Measurements from ENCODE around the gene ITGB7. TPM values are rescaled to one million over a fixed set of nuclear protein-coding genes. Genes with fewer than 3 reads are reported as not detected.
A peak's percentile ranks its signal among the peaks of the same experiment; 100 is the strongest.

Gene ITGB7
- total RNA-seq, 1 experiment from 2014 or later = 1.9 TPM

- CTCF ChIA-PET = interaction anchor here (0.5 to 1.9 kb wide), 7 partner anchors 27 to 131 kb away, joined by 4 to 13 read pairs (median 5); partner anchors contain the start of gene ESPL1
- H3K4me3 ChIP-seq (ENCODE audit: low read length) = no peak overlapping the region
- H3K27me3 ChIP-seq (ENCODE audit: low read length) = no peaks in the 10 kb centered on the region
- intact Hi-C loops (cut with micrococcal nuclease) = no loop called here
- peaks cover 37% of the 10 kb centered on the region for H3K36me3 ChIP-seq (ENCODE audit: low read depth, low read length)
- no peak overlapping the region for H3K4me2 ChIP-seq (ENCODE audit: low read length)
- no peak overlapping the region for H3K9ac ChIP-seq (ENCODE audit: low read length)
- no peak overlapping the region for H3K27ac ChIP-seq (ENCODE audit: low read length)
- ATAC-seq (no peak), DNase-seq (no peak)
- no peaks in the 10 kb centered on the region for H4K20me1 ChIP-seq (ENCODE audit: low read length)
- no peaks in the 10 kb centered on the region for H3K9me2 ChIP-seq (replicated peaks; ENCODE audit: low read length)
- POLR2A ChIA-PET (ENCODE audit: unreplicated experiment) = no interaction called here
- no peak overlapping the region for H2AFZ ChIP-seq (ENCODE audit: low read length)
- H3K79me2 ChIP-seq (ENCODE audit: low read length) = peaks cover 38% of the 10 kb centered on the region
- no peaks in the 10 kb centered on the region for H3K9me3 ChIP-seq (ENCODE audit: low read length)
- no peaks in the 10 kb centered on the region for H3F3A ChIP-seq (ENCODE audit: low read length, unreplicated experiment)
- no peak for TF ChIP-seq EZH2phosphoT487 (IDR thresholded peaks at IDR 0.05; ENCODE audit: borderline replicate concordance, low read length)
- TF ChIP-seq EZH2 (IDR thresholded peaks at IDR 0.05; ENCODE audit: low read length, unreplicated experiment) = no peak
- BruUV-seq (replicated peaks) = no TSS peak
- H3K4me1 ChIP-seq (ENCODE audit: insufficient read depth, low read length) = peaks cover 31% of the 10 kb centered on the region
Observed at GRCh38 chr12:53214221-53214620, 7.2 kb upstream of the ITGB7 start.

DNA sequence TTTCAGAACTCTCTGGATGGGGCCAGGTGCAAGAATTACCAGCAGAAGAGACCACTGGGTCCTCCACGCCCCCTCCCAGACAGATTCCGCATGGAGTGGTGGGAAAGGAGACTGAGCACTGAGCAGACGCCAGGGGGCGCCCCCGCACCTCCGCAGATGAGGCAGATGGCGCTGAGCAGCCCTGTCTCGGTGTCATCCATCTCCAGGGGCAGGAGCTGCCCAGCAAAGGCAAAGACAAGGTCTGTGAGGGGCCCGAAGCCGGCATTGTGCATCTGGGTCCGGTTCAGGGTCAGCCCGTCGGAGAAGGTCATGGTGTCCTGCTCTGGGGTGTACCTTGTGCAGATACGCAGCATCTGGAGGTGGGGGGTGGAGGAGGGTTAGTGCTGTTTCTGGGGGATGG is 6.3 kb upstream of the ITGB7 start:
- TF ChIP-seq EZH2phosphoT487 (IDR thresholded peaks at IDR 0.05; ENCODE audit: borderline replicate concordance, low read length) = no peak
- TF ChIP-seq, protein P1, sequence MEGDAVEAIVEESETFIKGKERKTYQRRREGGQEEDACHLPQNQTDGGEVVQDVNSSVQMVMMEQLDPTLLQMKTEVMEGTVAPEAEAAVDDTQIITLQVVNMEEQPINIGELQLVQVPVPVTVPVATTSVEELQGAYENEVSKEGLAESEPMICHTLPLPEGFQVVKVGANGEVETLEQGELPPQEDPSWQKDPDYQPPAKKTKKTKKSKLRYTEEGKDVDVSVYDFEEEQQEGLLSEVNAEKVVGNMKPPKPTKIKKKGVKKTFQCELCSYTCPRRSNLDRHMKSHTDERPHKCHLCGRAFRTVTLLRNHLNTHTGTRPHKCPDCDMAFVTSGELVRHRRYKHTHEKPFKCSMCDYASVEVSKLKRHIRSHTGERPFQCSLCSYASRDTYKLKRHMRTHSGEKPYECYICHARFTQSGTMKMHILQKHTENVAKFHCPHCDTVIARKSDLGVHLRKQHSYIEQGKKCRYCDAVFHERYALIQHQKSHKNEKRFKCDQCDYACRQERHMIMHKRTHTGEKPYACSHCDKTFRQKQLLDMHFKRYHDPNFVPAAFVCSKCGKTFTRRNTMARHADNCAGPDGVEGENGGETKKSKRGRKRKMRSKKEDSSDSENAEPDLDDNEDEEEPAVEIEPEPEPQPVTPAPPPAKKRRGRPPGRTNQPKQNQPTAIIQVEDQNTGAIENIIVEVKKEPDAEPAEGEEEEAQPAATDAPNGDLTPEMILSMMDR (conservative IDR thresholded peaks at IDR 0.05; ENCODE audit: low read depth, low read length) = peak; percentile 95
- BruUV-seq (replicated peaks) = no TSS peak
- Histone ChIP-seq H3K27me3 (ENCODE audit: low read length) (no peaks in the 10 kb centered on the region), H3K4me2 (ENCODE audit: low read length) (no peak overlapping the region), H3K9ac (ENCODE audit: low read length) (no peak overlapping the region), H3K9me2 (replicated peaks; ENCODE audit: low read length) (no peaks in the 10 kb centered on the region), H3F3A (ENCODE audit: low read length, unreplicated experiment) (no peaks in the 10 kb centered on the region), H3K79me2 (ENCODE audit: low read length) (peaks cover 29% of the 10 kb centered on the region), H3K9me3 (ENCODE audit: low read length) (no peaks in the 10 kb centered on the region), H2AFZ (ENCODE audit: low read length) (no peak overlapping the region), H3K4me3 (ENCODE audit: low read length) (no peak overlapping the region), H3K27ac (ENCODE audit: low read length) (no peak overlapping the region), H4K20me1 (ENCODE audit: low read length) (no peaks in the 10 kb centered on the region), H3K4me1 (ENCODE audit: insufficient read depth, low read length) (peaks cover 24% of the 10 kb centered on the region), H3K36me3 (ENCODE audit: low read depth, low read length) (peaks cover 37% of the 10 kb centered on the region)
- intact Hi-C loops (cut with micrococcal nuclease) = loop anchor here (1.0 to 2.0 kb wide), 3 partner anchors 37 to 74 kb away; partner anchors contain the start of gene ESPL1
- ChIA-PET POLR2A (ENCODE audit: unreplicated experiment) (no interaction called here), CTCF (interaction anchor here (0.5 to 1.9 kb wide), 8 partner anchors 28 to 132 kb away, joined by 3 to 13 read pairs (median 5); partner anchors contain the start of genes AAAS and ESPL1)
- DNase-seq = peak; percentile 76
- ATAC-seq = peak; percentile 84

- Histone ChIP-seq H3F3A (ENCODE audit: low read length, unreplicated experiment) (no peaks in the 10 kb centered on the region), H2AFZ (ENCODE audit: low read length) (no peak overlapping the region), H3K4me3 (ENCODE audit: low read length) (no peak overlapping the region), H4K20me1 (ENCODE audit: low read length) (no peaks in the 10 kb centered on the region), H3K79me2 (ENCODE audit: low read length) (peaks cover 25% of the 10 kb centered on the region), H3K4me2 (ENCODE audit: low read length) (no peak overlapping the region), H3K9ac (ENCODE audit: low read length) (no peak overlapping the region), H3K4me1 (ENCODE audit: insufficient read depth, low read length) (peaks cover 20% of the 10 kb centered on the region), H3K9me3 (ENCODE audit: low read length) (no peaks in the 10 kb centered on the region), H3K27ac (ENCODE audit: low read length) (no peak overlapping the region), H3K27me3 (ENCODE audit: low read length) (no peaks in the 10 kb centered on the region), H3K9me2 (replicated peaks; ENCODE audit: low read length) (no peaks in the 10 kb centered on the region), H3K36me3 (ENCODE audit: low read depth, low read length) (peaks cover 37% of the 10 kb centered on the region)
- ChIA-PET CTCF (interaction anchor here (1.9 kb wide), 1 partner anchor 132 kb away, joined by 10 read pairs; no protein-coding TSS in a partner anchor), POLR2A (ENCODE audit: unreplicated experiment) (no interaction called here)
- intact Hi-C loops (cut with micrococcal nuclease) = loop anchor here (1.0 to 2.0 kb wide), 3 partner anchors 38 to 74 kb away; partner anchors contain the start of gene ESPL1
- BruUV-seq (replicated peaks) = no TSS peak
- TF ChIP-seq, protein P1 (conservative IDR thresholded peaks at IDR 0.05; ENCODE audit: low read depth, low read length) = no peak
- no peak for TF ChIP-seq EZH2phosphoT487 (IDR thresholded peaks at IDR 0.05; ENCODE audit: borderline replicate concordance, low read length)
- DNase-seq (no peak), ATAC-seq (no peak)
Observed at GRCh38 chr12:53212931-53213330, 5.9 kb upstream of the ITGB7 start.
